SK-MEL-5 (cell line): ENCODE data around the gene ALOX12B. TPM values are rescaled to one million over a fixed set of nuclear protein-coding genes. Genes with fewer than 3 reads are reported as not detected.
"Not testable (repeated sequence)": the region's sequence is repeated elsewhere in the genome, so short reads cannot be mapped to it uniquely, and the experiment has no call there.

Source experiments
- DNase-seq: peaks from one replicate; pipeline ENCODE4 v3.0.0-alpha.2; 2016; ENCODE audit warnings: low read depth, low spot score
- in situ Hi-C: cut with HindIII; loops from 2 replicates; pipeline ENCODE4 v1.10.0; 2016; ENCODE audit warnings: low sequenced_read_pairs, high pct_unique_total_duplicates, low pct_unique_long_range_greater_than_20kb
- small RNA-seq, 2 experiments: library from RNA; depleted of rRNA; stranded (forward); fragments of <200 nt; gene quantifications; one replicate each; pipeline ENCODE3, GENCODE V24; 2014
- total RNA-seq: library from RNA; depleted of rRNA; stranded (reverse); fragments of >200 nt; shearing (Covaris generic); gene quantifications from 2 replicates; pipeline ENCODE4 v1.2.3, GENCODE V29; 2014; rRNA removed

Gene ALOX12B
- total RNA-seq, 1 experiment from 2014 or later: 0.21 TPM

DNA sequence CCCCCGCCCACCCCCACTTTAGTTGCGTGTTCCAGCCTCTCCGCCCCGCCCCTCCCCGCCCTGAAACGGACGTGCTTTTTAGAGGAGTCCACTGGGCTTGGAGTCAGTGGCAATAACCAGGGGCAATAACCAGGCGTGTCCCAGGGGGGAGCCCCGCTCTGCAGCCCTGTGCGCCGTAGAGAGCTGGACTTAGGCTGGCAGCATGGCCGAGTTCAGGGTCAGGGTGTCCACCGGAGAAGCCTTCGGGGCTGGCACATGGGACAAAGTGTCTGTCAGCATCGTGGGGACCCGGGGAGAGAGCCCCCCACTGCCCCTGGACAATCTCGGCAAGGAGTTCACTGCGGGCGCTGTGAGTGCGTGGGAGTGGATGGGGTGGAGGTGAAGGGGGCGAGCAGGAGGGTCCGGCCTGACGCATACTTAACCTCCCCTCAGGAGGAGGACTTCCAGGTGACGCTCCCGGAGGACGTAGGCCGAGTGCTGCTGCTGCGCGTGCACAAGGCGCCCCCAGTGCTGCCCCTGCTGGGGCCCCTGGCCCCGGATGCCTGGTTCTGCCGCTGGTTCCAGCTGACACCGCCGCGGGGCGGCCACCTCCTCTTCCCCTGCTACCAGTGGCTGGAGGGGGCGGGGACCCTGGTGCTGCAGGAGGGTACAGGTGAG lies 48.4 kb downstream of the ALOX12B start, which contains the start of gene ALOX15B:
TSS of gene ALOX15B (plus strand) at position 106 of the 657 bp plus-strand sequence. CDS start at position 203, 97 bp downstream.
- DNase-seq: no peak
- in situ Hi-C loops: no loop called here

DNA sequence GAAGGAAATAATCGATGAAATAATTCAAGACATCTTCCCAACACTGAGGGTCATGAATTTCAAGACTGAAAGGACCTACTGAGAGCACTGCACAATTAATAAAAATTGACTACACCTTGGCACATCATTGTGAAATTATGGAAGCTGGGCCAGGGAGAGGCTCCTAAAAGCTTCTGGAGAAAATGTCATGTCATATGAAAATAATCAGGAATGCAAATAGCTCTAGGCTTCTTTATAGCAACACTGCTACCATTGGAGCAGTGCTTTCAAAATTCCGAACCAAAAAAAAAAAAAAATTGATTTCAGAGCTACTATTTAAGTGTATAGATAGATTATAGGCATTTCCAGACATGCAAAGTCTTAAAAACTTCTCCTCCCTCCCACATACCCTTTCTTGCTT lies 55.1 kb downstream of the ALOX12B start:
- no peak for DNase-seq
- in situ Hi-C loops: no loop called here

DNA sequence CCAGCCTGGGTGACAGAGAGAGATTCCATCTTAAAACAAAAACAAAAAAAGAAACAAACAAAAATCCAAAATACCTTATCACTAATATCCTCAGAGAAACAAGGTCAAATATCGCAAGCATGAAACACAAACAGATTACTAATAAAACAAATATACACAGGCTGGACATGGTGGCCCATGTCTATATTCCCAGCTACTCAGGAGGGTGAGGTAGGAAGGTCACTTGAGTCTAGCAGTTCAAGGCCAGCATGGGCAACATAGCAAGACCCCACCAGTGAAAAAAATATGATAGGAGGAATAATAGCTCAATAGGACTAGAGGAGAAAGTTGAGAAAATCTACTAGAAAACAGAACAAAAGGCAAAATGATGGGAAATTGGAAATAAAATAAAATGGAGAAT lies 55.6 kb downstream of the ALOX12B start:
- no peak for DNase-seq

DNA sequence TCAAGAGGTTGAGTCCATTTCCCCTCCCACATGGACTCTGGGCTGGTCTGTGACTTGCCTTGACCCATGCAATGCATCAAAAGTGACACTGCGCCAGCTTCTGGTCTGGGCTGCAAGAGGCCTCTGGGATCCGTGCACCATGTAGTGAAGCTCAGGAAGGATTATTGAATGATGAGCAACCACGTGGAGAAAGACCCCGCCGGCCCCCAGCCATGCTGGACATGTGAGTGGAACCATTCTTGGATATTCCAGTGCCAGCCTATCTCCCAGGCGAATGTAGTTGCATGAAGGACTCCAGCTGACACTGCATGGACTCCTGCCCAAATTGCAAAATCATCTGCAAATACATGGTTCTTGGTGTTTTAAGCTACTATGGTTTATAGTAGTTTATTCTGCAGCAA lies 56.3 kb downstream of the ALOX12B start:
- DNase-seq: no peak
- in situ Hi-C loops: no loop called here

More for the DNA sequence above, 55.6 kb downstream of the ALOX12B start:
- in situ Hi-C loops: no loop called here

DNA sequence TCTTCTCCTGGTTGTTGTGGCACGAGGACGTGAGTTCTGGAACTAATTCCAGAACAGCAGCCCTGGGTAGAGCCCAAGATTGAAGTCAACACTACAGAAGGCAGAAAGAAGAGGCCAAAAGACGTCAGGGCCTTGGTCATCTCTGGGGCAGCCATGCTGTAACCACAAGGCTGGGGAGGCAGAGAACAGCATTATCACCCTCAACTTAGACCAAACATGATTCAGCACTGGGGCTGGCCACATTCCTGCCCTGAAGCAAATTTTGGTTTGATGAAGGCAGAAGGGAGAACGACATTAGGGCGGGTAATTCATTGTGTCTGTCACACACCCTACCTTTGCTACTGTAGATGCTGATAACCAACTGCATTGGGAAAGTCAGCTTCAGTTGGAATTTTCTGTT lies 58.4 kb downstream of the ALOX12B start:
- in situ Hi-C loops: no loop called here
- no peak for DNase-seq

DNA sequence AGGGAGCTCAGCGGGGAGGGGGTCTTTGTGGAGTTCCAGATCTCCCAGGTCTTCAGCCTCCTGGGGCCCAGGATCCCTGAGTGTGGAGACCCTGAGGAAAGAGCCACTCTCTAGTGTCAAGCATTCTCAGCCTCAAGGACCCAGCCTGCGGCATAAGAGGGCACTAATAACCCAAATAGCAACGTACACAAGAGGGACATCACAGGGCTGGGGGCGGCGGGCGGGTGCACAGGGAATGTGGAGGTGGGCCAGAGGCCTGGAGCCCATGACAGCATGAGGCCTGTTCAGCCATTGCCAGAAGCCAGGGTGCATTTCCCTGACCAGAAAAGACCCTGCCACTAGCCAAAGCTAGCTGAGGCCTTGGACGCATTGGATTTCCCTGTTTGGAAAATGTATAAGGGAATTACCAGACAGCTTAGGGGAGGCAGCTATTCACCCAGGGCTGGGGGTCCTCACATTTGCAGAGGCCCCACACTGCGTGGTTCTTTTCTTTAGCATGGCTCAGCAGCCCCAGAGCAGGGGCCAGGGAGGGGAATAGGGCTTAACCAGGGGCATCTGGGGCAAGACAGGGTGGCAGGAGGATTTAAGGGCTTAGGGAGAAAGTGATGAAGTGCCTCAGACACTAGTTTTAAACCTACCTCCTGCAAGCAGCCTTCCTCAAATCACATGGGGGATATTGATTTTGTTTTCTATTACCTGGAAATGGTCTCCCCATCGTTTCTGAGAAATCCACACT lies 62.2 kb downstream of the ALOX12B start:
- DNase-seq: no peak
- in situ Hi-C loops: no loop called here

DNA sequence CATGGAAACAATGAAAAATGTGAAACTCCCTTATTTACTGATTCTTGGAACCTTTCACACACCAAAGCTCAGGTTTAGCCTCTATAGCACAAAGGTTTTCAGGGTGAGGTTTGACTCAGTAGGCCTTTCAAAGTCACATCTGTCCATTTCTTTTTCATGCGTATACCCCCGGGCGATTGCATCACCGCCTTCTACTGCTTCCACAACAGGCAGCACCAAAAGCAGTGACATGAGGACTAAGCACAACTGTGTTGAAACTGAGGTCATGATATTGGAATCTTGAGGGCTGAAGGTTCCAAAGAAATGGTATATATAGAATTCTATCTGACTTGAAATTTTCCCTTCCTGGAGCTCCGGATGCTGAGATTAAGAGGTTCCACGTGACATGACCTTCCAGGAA lies 63.4 kb downstream of the ALOX12B start:
- in situ Hi-C loops, DNase-seq: not testable (repeated sequence)

Small RNAs within 50 kb of the gene (small RNA-seq; reads per million reads assigned to genes)
- gene MIR4314: 0 reads per million in 2 experiments

Other genes with a start within 250 kb of the ALOX12B start
- gene TMEM88, start 232.7 kb downstream of the ALOX12B start, total RNA-seq: 0.18 and 0.80 TPM in 2 replicates
- gene NAA38, start 230.2 kb downstream of the ALOX12B start, total RNA-seq: 74.5 and 83.3 TPM in 2 replicates
- gene CYB5D1, start 229.7 kb downstream of the ALOX12B start, total RNA-seq: 7.2 and 7.5 TPM in 2 replicates
- 68.4 and 74.0 TPM in 2 replicates for gene CHD3, start 198.9 kb downstream of the ALOX12B start, total RNA-seq
- gene RNF227, start 171.4 kb downstream of the ALOX12B start, total RNA-seq: 4.3 and 5.7 TPM in 2 replicates
- gene KCNAB3, start 157.9 kb downstream of the ALOX12B start, total RNA-seq: 0.21 and 0.37 TPM in 2 replicates
- 22.1 and 27.3 TPM in 2 replicates for gene TRAPPC1, start 155.8 kb downstream of the ALOX12B start, total RNA-seq
- 11.9 and 17.3 TPM in 2 replicates for gene CNTROB, start 155.5 kb downstream of the ALOX12B start, total RNA-seq
- gene GUCY2D, start 85.1 kb downstream of the ALOX12B start, total RNA-seq: not detected in 2 replicates
- gene ALOX15B, start 48.7 kb downstream of the ALOX12B start, total RNA-seq: 0.16 and 0.26 TPM in 2 replicates
- gene ALOXE3, start 30.8 kb upstream of the ALOX12B start, total RNA-seq: not detected in 2 replicates
- not detected in 2 replicates for gene HES7, start 36.4 kb upstream of the ALOX12B start, total RNA-seq
- 7.7 and 9.7 TPM in 2 replicates for gene PER1, start 64.7 kb upstream of the ALOX12B start, total RNA-seq
- gene VAMP2, start 75.2 kb upstream of the ALOX12B start, total RNA-seq: 3.2 TPM in 2 replicates
- gene TMEM107, start 88.7 kb upstream of the ALOX12B start, total RNA-seq: 17.0 and 19.1 TPM in 2 replicates
- gene BORCS6, start 102.5 kb upstream of the ALOX12B start, total RNA-seq: 8.4 and 12.3 TPM in 2 replicates
- 66.5 and 78.0 TPM in 2 replicates for gene AURKB, start 122.9 kb upstream of the ALOX12B start, total RNA-seq
- gene CTC1, start 160.3 kb upstream of the ALOX12B start, total RNA-seq: 5.7 and 7.0 TPM in 2 replicates
- gene PFAS, start 161.6 kb upstream of the ALOX12B start, total RNA-seq: 54.1 and 62.0 TPM in 2 replicates
- 5.3 and 7.1 TPM in 2 replicates for gene RANGRF, start 201.0 kb upstream of the ALOX12B start, total RNA-seq
- 0.79 and 1.1 TPM in 2 replicates for gene SLC25A35, start 207.7 kb upstream of the ALOX12B start, total RNA-seq
- gene ARHGEF15, start 222.5 kb upstream of the ALOX12B start, total RNA-seq: not detected in 2 replicates